ENCODE data around the gene SLC6A13.
A peak's percentile ranks its signal among the peaks of the same experiment; 100 is the strongest.
"Not testable (repeated sequence)": the region's sequence is repeated elsewhere in the genome, so short reads cannot be mapped to it uniquely, and the experiment has no call there.

Gene SLC6A13

DNA sequence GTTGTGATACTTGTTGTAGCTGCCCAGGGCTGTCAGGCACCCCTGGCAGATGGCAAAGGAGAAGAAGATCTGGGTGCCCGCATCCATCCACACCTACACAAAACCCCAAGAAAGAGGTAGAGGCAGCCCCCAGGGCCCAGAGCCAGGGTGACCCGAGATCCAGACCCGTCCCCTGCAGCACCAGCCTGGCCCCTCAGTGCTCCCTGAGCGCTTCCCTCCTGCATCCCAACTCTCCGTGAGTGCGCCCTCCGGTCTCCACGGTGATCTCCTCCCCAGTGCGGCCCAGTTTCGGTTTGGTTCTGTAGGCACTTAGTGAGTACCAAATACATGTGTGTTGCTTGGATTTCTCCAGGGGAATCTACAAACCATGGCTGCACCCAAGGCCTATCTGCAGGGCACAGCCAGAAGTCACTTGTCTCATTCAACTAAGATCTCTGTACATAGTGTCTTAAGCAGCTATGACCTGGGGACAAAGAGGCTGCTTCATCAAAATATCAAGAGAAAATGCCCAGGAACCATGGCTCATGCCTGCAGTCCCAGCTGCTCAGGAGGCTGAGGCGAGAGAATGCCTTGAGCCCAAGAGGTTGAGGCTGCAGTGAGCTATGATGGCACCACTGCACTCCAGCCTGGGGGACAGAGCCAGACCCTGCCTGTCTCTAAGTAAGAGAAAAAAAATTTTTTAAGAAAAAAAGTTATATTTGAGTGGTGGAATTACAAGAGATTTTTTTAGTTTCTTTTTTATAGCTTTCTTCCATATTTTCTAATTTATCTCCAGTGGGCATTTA lies 64.5 kb downstream of the SLC6A13 start:
- no peak for DNase-seq (ENCODE audit: low read depth in 2 of 2)

DNA sequence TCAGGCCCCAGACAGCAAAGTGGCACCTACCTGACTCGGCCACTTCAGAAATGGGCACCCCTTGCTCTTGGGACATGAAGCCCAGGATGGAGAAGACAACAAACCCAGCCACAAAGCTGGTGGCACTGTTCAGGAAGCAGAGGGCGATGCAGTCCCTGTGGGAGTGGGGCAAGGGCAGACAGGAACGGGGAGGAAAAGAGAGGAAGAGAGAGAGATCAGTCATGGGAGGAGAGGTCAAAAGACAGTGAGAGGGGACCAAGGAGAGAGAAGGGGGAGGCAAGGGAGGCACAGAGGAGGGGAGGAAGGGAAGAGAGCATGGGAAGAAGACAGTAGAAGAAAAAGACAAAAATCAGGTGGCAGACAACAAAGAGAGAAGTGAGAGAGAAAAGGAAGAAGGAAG lies 65.3 kb downstream of the SLC6A13 start:
- no peak for DNase-seq (ENCODE audit: low read depth in 2 of 2)

GRCh38 chr12:196436-196835 lies 66.2 kb downstream of the SLC6A13 start:
- no peak for DNase-seq (ENCODE audit: low read depth in 2 of 2)

- DNase-seq (ENCODE audit: low read depth in 2 of 2): no peak
Observed at GRCh38 chr12:195951-196350, 66.7 kb downstream of the SLC6A13 start.

GRCh38 chr12:195156-195555 lies 67.5 kb downstream of the SLC6A13 start:
- DNase-seq (ENCODE audit: low read depth in 2 of 2): no peak

GRCh38 chr12:194276-194675 lies 68.4 kb downstream of the SLC6A13 start:
- DNase-seq (ENCODE audit: low read depth in 2 of 2): no peak

- DNase-seq (ENCODE audit: low read depth in 2 of 2): no peak
Observed at GRCh38 chr12:193261-193660, 69.4 kb downstream of the SLC6A13 start.

GRCh38 chr12:191541-191940 lies 71.1 kb downstream of the SLC6A13 start:
- DNase-seq (ENCODE audit: low read depth in 2 of 2): no peak

GRCh38 chr12:190881-191280 lies 71.8 kb downstream of the SLC6A13 start:
- no peak for DNase-seq (ENCODE audit: low read depth in 2 of 2)

- DNase-seq (ENCODE audit: low read depth in 2 of 2): no peak
Observed at GRCh38 chr12:189622-189962, 73.0 kb downstream of the SLC6A13 start.

GRCh38 chr12:188910-189621 lies 73.6 kb downstream of the SLC6A13 start:
- peak in 1 of 2 donors; percentile 10 for DNase-seq (ENCODE audit: low read depth in 2 of 2)

- DNase-seq (ENCODE audit: low read depth in 2 of 2): not testable (repeated sequence)
Observed at GRCh38 chr12:187986-188909, 74.4 kb downstream of the SLC6A13 start.

GRCh38 chr12:186006-186625 lies 76.5 kb downstream of the SLC6A13 start:
- DNase-seq (ENCODE audit: low read depth in 2 of 2): no peak

- DNase-seq (ENCODE audit: low read depth in 2 of 2): no peak
Observed at GRCh38 chr12:185576-185955, 77.1 kb downstream of the SLC6A13 start.

DNA sequence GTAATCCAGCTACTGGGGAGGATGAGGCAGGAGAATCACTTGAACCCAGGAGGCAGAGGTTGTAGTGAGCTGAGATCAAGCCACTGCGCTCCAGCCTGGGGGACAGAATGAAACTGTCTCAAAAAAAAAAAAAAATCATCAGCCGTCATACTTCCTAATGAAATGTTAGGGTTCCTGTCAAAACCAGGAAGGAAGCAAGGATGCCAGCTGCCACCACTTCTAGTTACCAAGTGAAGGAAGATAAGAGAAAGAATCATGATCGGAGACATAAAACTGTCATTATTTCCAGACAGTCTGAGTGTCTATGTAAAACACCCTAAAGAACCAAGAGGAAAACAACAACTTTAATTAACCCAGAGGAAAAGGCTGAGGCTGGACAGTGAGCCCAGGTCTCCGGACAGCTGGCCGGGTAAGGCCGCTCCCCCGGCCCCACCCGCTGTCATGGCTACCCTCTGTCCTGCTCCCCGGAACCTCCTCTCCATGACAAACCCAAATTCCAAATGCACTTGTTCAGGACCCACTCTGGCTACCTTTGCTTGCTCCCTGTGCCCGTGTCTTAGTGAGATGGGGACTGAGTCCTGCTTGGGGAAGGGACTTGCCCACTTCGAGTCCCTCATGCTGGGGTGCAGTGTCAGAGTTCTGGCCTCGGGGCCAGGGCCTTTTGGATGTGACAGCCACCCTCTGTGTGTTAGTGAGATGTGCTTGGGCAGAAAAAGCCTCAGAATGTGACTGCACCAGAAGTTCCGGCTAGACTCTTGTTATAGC lies 77.6 kb downstream of the SLC6A13 start:
- no peak for DNase-seq (ENCODE audit: low read depth in 2 of 2)

DNA sequence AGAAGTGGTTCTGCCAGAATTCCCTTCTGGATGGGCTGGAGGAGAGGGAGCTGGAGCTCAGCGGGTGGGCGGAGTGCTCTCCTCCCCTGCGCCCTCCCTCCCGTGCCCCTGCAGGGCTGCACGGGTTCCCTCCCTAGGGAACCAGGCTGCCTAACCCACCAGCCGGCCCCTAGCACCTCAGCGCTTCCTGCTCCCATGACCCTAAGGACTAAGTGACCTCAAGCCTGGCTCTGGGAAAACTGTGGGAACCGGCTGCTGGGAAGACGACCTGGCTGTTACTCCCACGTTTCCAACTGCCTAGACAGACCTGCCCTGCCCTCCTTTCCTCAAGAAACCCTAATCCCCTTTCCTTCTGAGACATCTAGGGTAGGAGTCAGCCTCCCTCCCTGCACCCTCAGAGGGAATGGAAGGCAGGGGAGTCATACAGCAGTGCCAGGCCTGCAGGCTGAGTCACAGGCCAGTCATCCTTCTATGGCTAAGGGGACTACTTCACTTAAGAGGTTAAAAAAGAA lies 80.2 kb downstream of the SLC6A13 start:
- no peak for DNase-seq (ENCODE audit: low read depth in 2 of 2)

- no peak for DNase-seq (ENCODE audit: low read depth in 2 of 2)
Observed at GRCh38 chr12:181921-182320, 80.7 kb downstream of the SLC6A13 start.

GRCh38 chr12:180445-180844 lies 82.2 kb downstream of the SLC6A13 start:
- no peak for DNase-seq (ENCODE audit: low read depth in 2 of 2)

- no peak for DNase-seq (ENCODE audit: low read depth in 2 of 2)
Observed at GRCh38 chr12:179885-180284, 82.8 kb downstream of the SLC6A13 start.

GRCh38 chr12:179131-179884 lies 83.3 kb downstream of the SLC6A13 start:
- DNase-seq (ENCODE audit: low read depth in 2 of 2): no peak

All from stimulated activated CD8-positive, alpha-beta memory T cell treated with anti-CD3 and anti-CD28 coated beads, Interleukin-2, amount 100 ng/mL, for 1 hour (primary cell).